ENCODE results near the gene PLEKHA7.

GRCh38 chr11:16993495-16993894 is 20.7 kb downstream of the PLEKHA7 start:
- TF ChIP-seq POLR2A (IDR thresholded peaks at IDR 0.05), result no peak
- no peak for TF ChIP-seq CTCF (IDR thresholded peaks at IDR 0.05)
